DOHH2 (cell line): ENCODE data around the gene ELK3.

ENCODE experiments used
- H3F3A ChIP-seq: fragments of 200-600 bp; sonication (generic), shearing (Covaris generic); 2 replicates; pipeline ENCODE4 v1.6.0; 2016; ENCODE audit warnings: antibody characterized with exemption, mild to moderate bottlenecking; ENCODE audit not compliant: control insufficient read depth, insufficient read depth
- H3K27ac ChIP-seq: fragments of 200-600 bp; sonication (generic); 2 replicates; pipeline ENCODE4 v1.5.1; 2014; ENCODE audit warnings: low read depth, mild to moderate bottlenecking, low read length, moderate library complexity
- H3K27me3 ChIP-seq: fragments of 200-600 bp; sonication (generic); 2 replicates; pipeline ENCODE4 v1.6.1; 2014; ENCODE audit warnings: mild to moderate bottlenecking, low read length, mixed read lengths; ENCODE audit not compliant: control insufficient read depth
- H3K36me3 ChIP-seq: fragments of 200-600 bp; sonication (generic); 2 replicates; pipeline ENCODE4 v1.6.1; 2014; ENCODE audit warnings: mild to moderate bottlenecking, low read length, moderate library complexity, mixed read lengths; ENCODE audit not compliant: control insufficient read depth
- H3K4me1 ChIP-seq: fragments of 200-600 bp; sonication (generic); 2 replicates; pipeline ENCODE4 v1.6.1; 2014; ENCODE audit warnings: mild to moderate bottlenecking, low read length, mixed read lengths; ENCODE audit not compliant: control insufficient read depth
- H3K4me2 ChIP-seq: fragments of 200-600 bp; sonication (generic); 2 replicates; pipeline ENCODE4 v1.6.0; 2014; ENCODE audit warnings: mild to moderate bottlenecking, low read length, moderate library complexity
- H3K4me3 ChIP-seq: fragments of 200-600 bp; sonication (generic); 2 replicates; pipeline ENCODE4 v1.5.1; 2014; ENCODE audit warnings: mild to moderate bottlenecking, low read length, mixed read lengths
- H3K79me2 ChIP-seq: fragments of 200-600 bp; sonication (generic); 2 replicates; pipeline ENCODE4 v1.6.1; 2014; ENCODE audit warnings: mild to moderate bottlenecking, low read length, mixed read lengths; ENCODE audit not compliant: control insufficient read depth
- H3K9me2 ChIP-seq: fragments of 200-600 bp; sonication (generic); replicated peaks from 2 replicates; pipeline ENCODE4 v1.6.1; 2014; ENCODE audit warnings: mild to moderate bottlenecking, low read length, mixed read lengths; ENCODE audit not compliant: control insufficient read depth
- H3K9me3 ChIP-seq: fragments of 200-600 bp; sonication (generic); 2 replicates; pipeline ENCODE4 v1.6.1; 2014; ENCODE audit warnings: antibody characterized with exemption, low read length, mixed read lengths; ENCODE audit not compliant: control insufficient read depth, insufficient read depth
- H4K20me1 ChIP-seq: fragments of 200-600 bp; sonication (generic); 2 replicates; pipeline ENCODE4 v1.6.0; 2014; ENCODE audit warnings: low read depth, mild to moderate bottlenecking, antibody characterized with exemption, low read length, moderate library complexity; ENCODE audit not compliant: control insufficient read depth, insufficient read depth
- EZH2phosphoT487 ChIP-seq: fragments of 200-600 bp; sonication (generic); IDR thresholded peaks from 2 replicates; pipeline ENCODE4 v1.6.1; 2017; ENCODE audit warnings: borderline replicate concordance, mild to moderate bottlenecking, antibody characterized with exemption, low read length, moderate library complexity, mixed read lengths
- TF ChIP-seq, protein P1 (sequence below): fragments of 200-600 bp; sonication (generic); IDR thresholded peaks from one replicate; pipeline ENCODE4 v1.5.1; 2014; ENCODE audit warnings: antibody characterized with exemption, mild to moderate bottlenecking, low read depth, low read length; ENCODE audit not compliant: poor library complexity, severe bottlenecking

The ELK3 gene

DNA sequence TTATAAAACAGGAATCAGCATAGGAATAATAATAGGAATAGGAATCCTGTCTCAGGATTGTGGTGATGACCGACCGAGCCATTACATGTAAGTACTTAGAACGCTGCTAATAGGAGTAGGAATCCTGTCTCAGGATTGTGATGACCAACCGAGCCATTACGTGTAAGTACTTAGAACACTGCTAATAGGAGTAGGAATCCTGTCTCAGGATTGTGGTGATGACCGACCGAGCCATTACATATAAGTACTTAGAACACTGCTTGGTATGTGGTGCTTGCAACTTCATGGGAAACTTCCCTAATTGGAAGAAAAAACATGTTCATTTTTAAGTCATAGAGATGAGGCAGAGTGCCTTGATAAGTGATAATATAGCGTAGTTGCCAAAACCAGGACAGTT lies 30.0 kb downstream of the ELK3 start:
- Histone ChIP-seq H4K20me1 (no peaks in the 10 kb centered on the region), H3K79me2 (peaks cover 7% of the 10 kb centered on the region), H3K27me3 (no peaks in the 10 kb centered on the region), H3K27ac (no peak overlapping the region), H3K4me1 (no peaks in the 10 kb centered on the region), H3K36me3 (peaks cover 17% of the 10 kb centered on the region), H3K4me2 (no peak overlapping the region), H3K4me3 (no peak overlapping the region), H3K9me2 (no peaks in the 10 kb centered on the region), H3K9me3 (no peaks in the 10 kb centered on the region), H3F3A (no peaks in the 10 kb centered on the region)
- TF ChIP-seq, protein P1, sequence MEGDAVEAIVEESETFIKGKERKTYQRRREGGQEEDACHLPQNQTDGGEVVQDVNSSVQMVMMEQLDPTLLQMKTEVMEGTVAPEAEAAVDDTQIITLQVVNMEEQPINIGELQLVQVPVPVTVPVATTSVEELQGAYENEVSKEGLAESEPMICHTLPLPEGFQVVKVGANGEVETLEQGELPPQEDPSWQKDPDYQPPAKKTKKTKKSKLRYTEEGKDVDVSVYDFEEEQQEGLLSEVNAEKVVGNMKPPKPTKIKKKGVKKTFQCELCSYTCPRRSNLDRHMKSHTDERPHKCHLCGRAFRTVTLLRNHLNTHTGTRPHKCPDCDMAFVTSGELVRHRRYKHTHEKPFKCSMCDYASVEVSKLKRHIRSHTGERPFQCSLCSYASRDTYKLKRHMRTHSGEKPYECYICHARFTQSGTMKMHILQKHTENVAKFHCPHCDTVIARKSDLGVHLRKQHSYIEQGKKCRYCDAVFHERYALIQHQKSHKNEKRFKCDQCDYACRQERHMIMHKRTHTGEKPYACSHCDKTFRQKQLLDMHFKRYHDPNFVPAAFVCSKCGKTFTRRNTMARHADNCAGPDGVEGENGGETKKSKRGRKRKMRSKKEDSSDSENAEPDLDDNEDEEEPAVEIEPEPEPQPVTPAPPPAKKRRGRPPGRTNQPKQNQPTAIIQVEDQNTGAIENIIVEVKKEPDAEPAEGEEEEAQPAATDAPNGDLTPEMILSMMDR: no peak
- TF ChIP-seq EZH2phosphoT487: no peak

DNA sequence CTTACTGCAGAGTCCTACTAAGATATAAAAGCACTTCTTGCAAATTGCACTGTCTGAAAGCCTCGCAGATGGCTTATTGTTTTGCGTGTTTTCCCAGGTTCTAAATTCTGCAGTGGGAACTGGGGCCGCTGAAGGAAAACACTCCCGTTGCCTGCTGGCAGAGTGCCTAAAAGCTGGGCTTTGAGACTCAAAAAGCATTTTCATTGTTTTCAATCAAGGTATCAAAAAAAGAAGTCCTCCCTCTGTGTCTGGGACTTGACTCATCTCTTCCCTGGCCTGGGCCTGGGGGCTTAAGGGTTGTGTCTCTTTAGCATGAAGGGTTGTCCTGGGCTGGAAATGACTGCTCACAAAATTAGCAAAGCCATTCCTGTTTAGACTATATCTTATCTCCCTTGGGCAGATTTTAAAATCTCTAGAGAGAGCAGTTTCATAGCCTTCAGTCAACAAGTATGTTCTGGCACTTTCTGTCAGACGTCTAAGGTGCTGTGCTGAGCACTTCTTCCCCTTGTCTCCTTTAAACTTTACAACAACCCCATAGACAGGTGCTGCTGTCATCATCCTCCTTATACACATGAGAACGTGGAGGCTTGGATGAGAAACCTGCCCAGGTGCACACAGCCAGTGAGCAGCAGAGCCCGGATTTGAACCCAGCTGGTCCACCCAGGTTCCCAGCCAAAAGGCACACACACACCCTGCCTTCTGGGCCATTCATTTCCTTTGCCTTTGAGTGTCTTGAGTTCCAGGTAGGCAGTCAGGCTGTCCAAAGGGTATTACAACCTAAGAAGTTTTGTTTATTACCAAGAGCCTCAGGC lies 31.1 kb downstream of the ELK3 start:
- H4K20me1 ChIP-seq: no peaks in the 10 kb centered on the region
- H3K79me2 ChIP-seq: peaks cover 3% of the 10 kb centered on the region; the same call in 1 of the 2 replicates
- H3K27me3 ChIP-seq: no peaks in the 10 kb centered on the region
- H3F3A ChIP-seq: no peaks in the 10 kb centered on the region
- no peaks in the 10 kb centered on the region for H3K4me1 ChIP-seq
- no peak overlapping the region for H3K4me2 ChIP-seq
- no peak for TF ChIP-seq EZH2phosphoT487
- TF ChIP-seq, protein P1: no peak
- H3K9me2 ChIP-seq: no peaks in the 10 kb centered on the region
- no peak overlapping the region for H3K4me3 ChIP-seq
- peaks cover 17% of the 10 kb centered on the region for H3K36me3 ChIP-seq
- no peaks in the 10 kb centered on the region for H3K9me3 ChIP-seq
- no peak overlapping the region for H3K27ac ChIP-seq

DNA sequence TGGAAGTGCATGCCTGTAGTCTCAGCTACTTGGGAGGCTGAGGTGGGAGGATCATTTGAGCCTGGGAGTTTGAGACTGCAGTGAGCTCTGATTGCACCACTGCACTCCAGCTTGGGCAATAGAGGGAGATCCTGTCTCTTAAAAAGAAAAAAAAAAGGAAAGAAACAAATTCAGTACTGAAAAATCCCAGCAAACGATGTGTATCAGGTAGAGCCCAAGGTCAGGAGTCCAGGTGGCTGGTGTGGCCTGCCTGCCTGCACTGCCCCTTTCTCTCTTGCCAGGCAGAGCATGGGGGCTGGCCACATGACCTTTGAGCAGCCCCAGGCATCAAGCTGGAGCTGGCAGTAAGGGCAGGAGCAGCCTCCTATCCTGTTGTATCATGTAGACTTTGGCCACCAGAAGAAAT lies 31.8 kb downstream of the ELK3 start:
- H3K27me3 ChIP-seq: no peaks in the 10 kb centered on the region
- no peak overlapping the region for H3K27ac ChIP-seq
- H3F3A ChIP-seq: no peaks in the 10 kb centered on the region
- TF ChIP-seq, protein P1: no peak
- TF ChIP-seq EZH2phosphoT487: no peak
- no peaks in the 10 kb centered on the region for H3K9me3 ChIP-seq
- no peak overlapping the region for H3K4me2 ChIP-seq
- no peaks in the 10 kb centered on the region for H3K4me1 ChIP-seq
- H3K79me2 ChIP-seq: peaks cover 3% of the 10 kb centered on the region; the same call in 1 of the 2 replicates
- H3K4me3 ChIP-seq: no peak overlapping the region
- H3K9me2 ChIP-seq: no peaks in the 10 kb centered on the region
- no peaks in the 10 kb centered on the region for H4K20me1 ChIP-seq
- H3K36me3 ChIP-seq: peaks cover 17% of the 10 kb centered on the region
